B cell (primary cell): ENCODE measurements around the gene ELP2. TPM values are rescaled to one million over a fixed set of nuclear protein-coding genes. Genes with fewer than 3 reads are reported as not detected.

Experiments
- ATAC-seq: fragments of 200-7000 bp; cut with Tn5 transposase; one replicate; pipeline ENCODE4 v1.10.0; 2021; ENCODE audit warnings: low read depth, mild to moderate bottlenecking, moderate number of reproducible peaks, moderate library complexity
- CTCF ChIA-PET: fragments of 350-600 bp; sonication (Branson Sonifier 250); formaldehyde crosslinking; loops from one replicate; lab custom pipeline; 2021; ENCODE audit warnings: antibody characterized with exemption, inconsistent platforms; lab: Charles Lee
- POLR2A ChIA-PET: fragments of 350-600 bp; sonication (Branson Sonifier 250); formaldehyde crosslinking; loops from one replicate; lab custom pipeline; 2021; ENCODE audit warnings: antibody characterized with exemption; lab: Charles Lee
- DNase-seq: peaks from one replicate; pipeline ENCODE4 v3.0.0; 2013
- H2AFZ ChIP-seq: 2 replicates; pipeline ENCODE4 v1.6.1; 2012; ENCODE audit warnings: mild to moderate bottlenecking, low read depth, low read length; ENCODE audit not compliant: insufficient read depth, poor library complexity, severe bottlenecking
- H3K27ac ChIP-seq, 2 donors: 1 replicate in 1 of 2; 2 replicates in 1 of 2; pipeline ENCODE4 v1.5.1; 2012 to 2013; ENCODE audit warnings: low read length in 2 of 2, mild to moderate bottlenecking in 2 of 2, moderate library complexity in 1 of 2
- H3K27me3 ChIP-seq, 4 experiments: fragments of 200-600 bp in 1 of 4; sonication (generic) in 1 of 4; replicated peaks in 1 of 4; 1 replicate in 2 of 4; 2 replicates in 2 of 4; pipeline versions ENCODE4 v1.6.1 to v1.7.0; 2013 to 2016; ENCODE audit warnings: low read length in 3 of 4, mild to moderate bottlenecking in 2 of 4, mixed read lengths in 1 of 4, moderate library complexity in 1 of 4; ENCODE audit not compliant: insufficient read depth in 4 of 4, control insufficient read depth in 3 of 4; ENCODE audit errors: control extremely low read depth in 1 of 4
- H3K36me3 ChIP-seq, 2 experiments: replicated peaks in 1 of 2; 1 replicate in 1 of 2; 2 replicates in 1 of 2; pipeline versions ENCODE4 v1.6.1 to v1.7.1; 2013; ENCODE audit warnings: low read length in 1 of 2; ENCODE audit not compliant: insufficient read depth in 2 of 2, control insufficient read depth in 1 of 2; ENCODE audit errors: control extremely low read depth in 1 of 2, extremely low read depth in 1 of 2
- H3K4me1 ChIP-seq, 2 donors: fragments of 200-600 bp in 1 of 2; sonication (generic) in 1 of 2; 1 replicate in 1 of 2; 2 replicates in 1 of 2; pipeline versions ENCODE4 v1.5.1 to v1.6.1; 2013 to 2017; ENCODE audit warnings: low read length in 2 of 2; ENCODE audit not compliant: control insufficient read depth in 2 of 2, insufficient read depth in 2 of 2
- H3K4me2 ChIP-seq: replicated peaks from 2 replicates; pipeline ENCODE3; 2012; ENCODE audit warnings: mild to moderate bottlenecking, low read depth, low read length; ENCODE audit not compliant: poor library complexity, severe bottlenecking
- H3K4me3 ChIP-seq, 5 experiments: fragments of 200-600 bp in 1 of 5; sonication (generic) in 1 of 5; 1 replicate in 3 of 5; 2 replicates in 2 of 5; pipeline versions ENCODE4 v1.5.1 to v1.7.0; 2011 to 2016; ENCODE audit warnings: low read length in 4 of 5, mild to moderate bottlenecking in 4 of 5, low read depth in 2 of 5, control low read depth in 1 of 5, moderate library complexity in 1 of 5; ENCODE audit not compliant: insufficient read depth in 1 of 5; ENCODE audit errors: control extremely low read depth in 1 of 5, extremely low read depth in 1 of 5
- H3K79me2 ChIP-seq: fragments of 200-600 bp; sonication (generic); one replicate; pipeline ENCODE4 v1.6.0; 2016; ENCODE audit warnings: low read length; ENCODE audit not compliant: control insufficient read depth, insufficient read depth
- H3K9ac ChIP-seq: fragments of 200-600 bp; sonication (generic); 2 replicates; pipeline ENCODE4 v1.6.1; 2017; ENCODE audit warnings: mild to moderate bottlenecking, low read length, moderate library complexity
- H3K9me3 ChIP-seq, 3 donors: one replicate each; pipeline versions ENCODE4 v1.6.1 to v1.7.1; 2013; ENCODE audit warnings: low read length in 2 of 3; ENCODE audit not compliant: control insufficient read depth in 2 of 3, insufficient read depth in 1 of 3; ENCODE audit errors: control extremely low read depth in 1 of 3
- H4K20me1 ChIP-seq: 2 replicates; pipeline ENCODE4 v1.6.0; 2012; ENCODE audit warnings: mild to moderate bottlenecking, low read length; ENCODE audit not compliant: insufficient read depth, control insufficient read depth, poor library complexity, severe bottlenecking
- H3K27ac Mint-ChIP-seq: one replicate; pipeline ENCODE4 v1.8.0; 2021; ENCODE audit warnings: mixed read lengths
- H3K27me3 Mint-ChIP-seq: one replicate; pipeline ENCODE4 v1.8.0; 2021; ENCODE audit warnings: mixed read lengths
- H3K4me1 Mint-ChIP-seq: one replicate; pipeline ENCODE4 v1.8.0; 2021; ENCODE audit warnings: mixed read lengths
- H3K4me3 Mint-ChIP-seq: one replicate; pipeline ENCODE4 v1.8.0; 2021; ENCODE audit warnings: mixed read lengths
- H3K9me3 Mint-ChIP-seq: one replicate; pipeline ENCODE4 v1.8.0; 2022; ENCODE audit warnings: mixed read lengths; ENCODE audit not compliant: insufficient read depth
- EZH2 ChIP-seq: IDR thresholded peaks from 2 replicates; pipeline ENCODE4 v1.6.1; 2012; ENCODE audit warnings: borderline replicate concordance, low read depth, mild to moderate bottlenecking, moderate library complexity, low read length; ENCODE audit not compliant: insufficient read depth, poor library complexity, severe bottlenecking
- WGBS: methylation state at CpG from one replicate; pipeline ENCODE4 v1.1.5; 2013; ENCODE audit warnings: missing lambda C conversion rate; ENCODE audit not compliant: insufficient coverage; 5-methylcytosine and 5-hydroxymethylcytosine counted together
- intact Hi-C: fragments of 100-400 bp; cut with micrococcal nuclease; formaldehyde crosslinking; loops from one replicate; pipeline ENCODE4 v1.10.0; 2022
- polyA plus RNA-seq: library from polyadenylated mRNA; depleted of rRNA; stranded (reverse); fragments of >200 nt; gene quantifications from 2 replicates; pipeline ENCODE4 v1.2.3, GENCODE V29; 2012
- total RNA-seq, 2 donors: library from RNA; stranded (reverse); fragments of 120-200 nt in 1 of 2; gene quantifications; 1 replicate in 1 of 2; 2 replicates in 1 of 2; pipeline versions ENCODE4 v1.2.3 to v1.2.4, GENCODE V29; 2013 to 2022
- TF ChIP-seq, protein P1 (sequence below): fragments of 200-600 bp; IDR thresholded peaks from one replicate; pipeline ENCODE4 v1.8.0; 2022; ENCODE audit warnings: antibody characterized with exemption, mild to moderate bottlenecking

The ELP2 gene
- total and polyA plus RNA-seq, 2 donors (not counting 1 experiment from before 2014, with no cell fraction given), result 45.7 to 137 TPM

GRCh38 chr18:36152781-36153180 is 23.1 kb downstream of the ELP2 start:
- Histone ChIP-seq H3K4me2 (no peak overlapping the region), H3K4me1 (peaks cover 29 to 36% of the 10 kb centered on the region in 2 donors), H4K20me1 (no peaks in the 10 kb centered on the region), H3K79me2 (peaks cover 9% of the 10 kb centered on the region), H3K4me3 (no peak overlapping the region), H3K9me3 (no peaks in the 10 kb centered on the region), H2AFZ (no peak overlapping the region), H3K36me3 (peaks cover 5 to 64% of the 10 kb centered on the region in 2 experiments), H3K27ac (no peak overlapping the region), H3K9ac (no peak overlapping the region), H3K27me3 (no peaks in the 10 kb centered on the region)
- Mint-ChIP-seq H3K4me1 (peaks cover 43% of the 10 kb centered on the region), H3K27me3 (no peaks in the 10 kb centered on the region), H3K27ac (peak overlapping the region; percentile 10), H3K4me3 (no peak overlapping the region), H3K9me3 (no peaks in the 10 kb centered on the region)
- POLR2A ChIA-PET, result no interaction called here
- WGBS, result no CpG with 5 or more reads among the region's 1 CpG
- CTCF ChIA-PET, result no interaction called here
- no peak for ATAC-seq
- no peak for DNase-seq
- TF ChIP-seq EZH2, result no peak
- TF ChIP-seq, protein P1, sequence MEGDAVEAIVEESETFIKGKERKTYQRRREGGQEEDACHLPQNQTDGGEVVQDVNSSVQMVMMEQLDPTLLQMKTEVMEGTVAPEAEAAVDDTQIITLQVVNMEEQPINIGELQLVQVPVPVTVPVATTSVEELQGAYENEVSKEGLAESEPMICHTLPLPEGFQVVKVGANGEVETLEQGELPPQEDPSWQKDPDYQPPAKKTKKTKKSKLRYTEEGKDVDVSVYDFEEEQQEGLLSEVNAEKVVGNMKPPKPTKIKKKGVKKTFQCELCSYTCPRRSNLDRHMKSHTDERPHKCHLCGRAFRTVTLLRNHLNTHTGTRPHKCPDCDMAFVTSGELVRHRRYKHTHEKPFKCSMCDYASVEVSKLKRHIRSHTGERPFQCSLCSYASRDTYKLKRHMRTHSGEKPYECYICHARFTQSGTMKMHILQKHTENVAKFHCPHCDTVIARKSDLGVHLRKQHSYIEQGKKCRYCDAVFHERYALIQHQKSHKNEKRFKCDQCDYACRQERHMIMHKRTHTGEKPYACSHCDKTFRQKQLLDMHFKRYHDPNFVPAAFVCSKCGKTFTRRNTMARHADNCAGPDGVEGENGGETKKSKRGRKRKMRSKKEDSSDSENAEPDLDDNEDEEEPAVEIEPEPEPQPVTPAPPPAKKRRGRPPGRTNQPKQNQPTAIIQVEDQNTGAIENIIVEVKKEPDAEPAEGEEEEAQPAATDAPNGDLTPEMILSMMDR, result no peak
- intact Hi-C loops, result no loop called here

DNA sequence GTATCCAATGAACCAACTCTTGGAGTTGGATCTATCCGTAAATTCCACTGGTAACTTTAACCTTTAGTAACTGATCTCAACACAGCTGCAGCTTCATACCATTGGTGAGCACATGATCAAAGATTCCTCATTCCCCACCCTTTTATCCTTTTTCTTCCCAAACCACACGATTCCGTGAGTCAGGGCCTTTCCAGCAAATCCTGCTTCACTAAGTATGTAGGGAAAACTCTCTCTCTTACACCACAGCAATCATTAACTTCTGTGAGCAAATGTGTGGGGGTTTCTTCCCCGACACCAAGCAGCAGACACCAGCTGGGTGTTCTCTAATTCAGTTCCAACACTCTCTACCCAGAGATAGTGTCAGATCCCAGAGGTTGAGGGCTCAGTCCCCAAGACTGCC is 23.5 kb downstream of the ELP2 start:
- TF ChIP-seq EZH2, result no peak
- TF ChIP-seq, protein P1, result no peak
- DNase-seq (no peak), ATAC-seq (no peak)
- ChIA-PET POLR2A (no interaction called here), CTCF (no interaction called here)
- Histone ChIP-seq H3K27ac (no peak overlapping the region), H3K27me3 (no peaks in the 10 kb centered on the region), H3K4me3 (no peak overlapping the region), H3K36me3 (peaks cover 5 to 64% of the 10 kb centered on the region in 2 experiments), H4K20me1 (no peaks in the 10 kb centered on the region), H3K79me2 (peaks cover 9% of the 10 kb centered on the region), H2AFZ (no peak overlapping the region), H3K4me1 (peaks cover 30 to 37% of the 10 kb centered on the region in 2 donors), H3K9me3 (no peaks in the 10 kb centered on the region), H3K9ac (no peak overlapping the region), H3K4me2 (no peak overlapping the region)
- no peak overlapping the region for H3K4me3 Mint-ChIP-seq
- H3K27me3 Mint-ChIP-seq, result no peaks in the 10 kb centered on the region
- intact Hi-C loops, result no loop called here
- no peak overlapping the region for H3K27ac Mint-ChIP-seq
- peaks cover 45% of the 10 kb centered on the region for H3K4me1 Mint-ChIP-seq
- H3K9me3 Mint-ChIP-seq, result no peaks in the 10 kb centered on the region
- WGBS, result 100% methylated on average over 2 of the region's 4 CpGs
